ENCODE measurements around the gene UBQLN1. TPM values are rescaled to one million over a fixed set of nuclear protein-coding genes. Genes with fewer than 3 reads are reported as not detected.
"Not testable (repeated sequence)": the region's sequence is repeated elsewhere in the genome, so short reads cannot be mapped to it uniquely, and the experiment has no call there.

The UBQLN1 gene
- total and polyA plus RNA-seq, 2 donors (not counting 1 experiment from before 2014, with no cell fraction given): 49.8 to 101 TPM

- Histone ChIP-seq H3K36me3 (replicated peaks in 1 of 2; ENCODE audit: control extremely low read depth in 1 of 2, control insufficient read depth in 1 of 2, extremely low read depth in 1 of 2, insufficient read depth in 2 of 2, low read length in 1 of 2) (no peaks in the 10 kb centered on the region), H3K9me3 (ENCODE audit: control extremely low read depth in 1 of 3, control insufficient read depth in 2 of 3, insufficient read depth in 1 of 3, low read length in 2 of 3) (peaks cover 0 to 4% (median 0%) of the 10 kb centered on the region in 3 donors), H3K9ac (ENCODE audit: low read length) (peak overlapping the region; percentile 81), H3K27me3 (replicated peaks in 1 of 4; ENCODE audit: control extremely low read depth in 1 of 4, control insufficient read depth in 3 of 4, insufficient read depth in 4 of 4, low read length in 3 of 4) (no peaks in the 10 kb centered on the region), H3K79me2 (ENCODE audit: control insufficient read depth, insufficient read depth, low read length) (peaks cover 54% of the 10 kb centered on the region), H3K4me1 (ENCODE audit: control insufficient read depth in 2 of 2, insufficient read depth in 2 of 2, low read length in 2 of 2) (peaks cover 20% of the 10 kb centered on the region in 2 donors), H3K4me3 (ENCODE audit: control extremely low read depth in 1 of 5, extremely low read depth in 1 of 5, insufficient read depth in 1 of 5, low read depth in 2 of 5, low read length in 4 of 5) (peak overlapping the region; percentile 75 to 95 (median 87)), H2AFZ (ENCODE audit: insufficient read depth, low read depth, low read length, poor library complexity, severe bottlenecking) (peak overlapping the region; percentile 85), H3K4me2 (replicated peaks; ENCODE audit: low read depth, low read length, poor library complexity, severe bottlenecking) (peak overlapping the region; percentile 76), H4K20me1 (ENCODE audit: control insufficient read depth, insufficient read depth, low read length, poor library complexity, severe bottlenecking) (peaks cover 22% of the 10 kb centered on the region), H3K27ac (ENCODE audit: low read length in 2 of 2) (peak overlapping the region; percentile 95 to 96)
- intact Hi-C loops (cut with micrococcal nuclease): loop anchor here (5.0 kb wide), 1 partner anchor 35 kb away; no protein-coding TSS in a partner anchor
- H3K9me3 Mint-ChIP-seq (ENCODE audit: insufficient read depth): peaks cover 2% of the 10 kb centered on the region
- ChIA-PET POLR2A (interaction anchor here (1.7 to 2.5 kb wide), 4 partner anchors 83 to 273 kb away, joined by 5 to 17 read pairs (median 12); partner anchors contain the start of genes HNRNPK, IDNK, KIF27 and RMI1), CTCF (interaction anchor here (0.6 to 1.7 kb wide), 4 partner anchors 18 to 214 kb away, joined by 3 to 7 read pairs (median 4); partner anchors contain the start of gene KIF27)
- peaks cover 53% of the 10 kb centered on the region for H3K4me1 Mint-ChIP-seq
- ATAC-seq (ENCODE audit: low read depth) (peak; percentile 3), DNase-seq (no peak)
- WGBS (ENCODE audit: insufficient coverage): under 1% methylated on average over 30 of the region's 42 CpGs
- no peaks in the 10 kb centered on the region for H3K27me3 Mint-ChIP-seq
- TF ChIP-seq CTCF (IDR thresholded peaks at IDR 0.05) (no peak), EZH2 (IDR thresholded peaks at IDR 0.05; ENCODE audit: borderline replicate concordance, insufficient read depth, low read depth, low read length, poor library complexity, severe bottlenecking) (no peak)
- peak overlapping the region; percentile 95 for H3K27ac Mint-ChIP-seq
- peak overlapping the region; percentile 93 for H3K4me3 Mint-ChIP-seq
These were observed 861 bp downstream of the UBQLN1 start for GRCh38 chr9:83706676-83707517.

GRCh38 chr9:83705219-83705651 is 2.5 kb downstream of the UBQLN1 start:
- peaks cover 67% of the 10 kb centered on the region for H3K4me1 Mint-ChIP-seq
- H3K36me3 ChIP-seq (replicated peaks in 1 of 2; ENCODE audit: control extremely low read depth in 1 of 2, control insufficient read depth in 1 of 2, extremely low read depth in 1 of 2, insufficient read depth in 2 of 2, low read length in 1 of 2); H3K27ac ChIP-seq (ENCODE audit: low read length in 2 of 2); POLR2A ChIA-PET; H3K27ac Mint-ChIP-seq; H2AFZ ChIP-seq (ENCODE audit: insufficient read depth, low read depth, low read length, poor library complexity, severe bottlenecking); CTCF ChIA-PET; H3K9me3 Mint-ChIP-seq (ENCODE audit: insufficient read depth); H3K27me3 Mint-ChIP-seq; H3K9ac ChIP-seq (ENCODE audit: low read length); H3K4me3 ChIP-seq (ENCODE audit: control extremely low read depth in 1 of 5, extremely low read depth in 1 of 5, insufficient read depth in 1 of 5, low read depth in 2 of 5, low read length in 4 of 5); H3K9me3 ChIP-seq (ENCODE audit: control extremely low read depth in 1 of 3, control insufficient read depth in 2 of 3, insufficient read depth in 1 of 3, low read length in 2 of 3); H3K27me3 ChIP-seq (replicated peaks in 1 of 4; ENCODE audit: control extremely low read depth in 1 of 4, control insufficient read depth in 3 of 4, insufficient read depth in 4 of 4, low read length in 3 of 4); DNase-seq; ATAC-seq (ENCODE audit: low read depth): not testable (repeated sequence)
- H4K20me1 ChIP-seq (ENCODE audit: control insufficient read depth, insufficient read depth, low read length, poor library complexity, severe bottlenecking): peaks cover 29% of the 10 kb centered on the region
- H3K4me3 Mint-ChIP-seq: peak overlapping the region; percentile 93
- peaks cover 70% of the 10 kb centered on the region for H3K79me2 ChIP-seq (ENCODE audit: control insufficient read depth, insufficient read depth, low read length)
- peaks cover 30 to 33% of the 10 kb centered on the region in 2 donors for H3K4me1 ChIP-seq (ENCODE audit: control insufficient read depth in 2 of 2, insufficient read depth in 2 of 2, low read length in 2 of 2)
- peak overlapping the region; percentile 76 for H3K4me2 ChIP-seq (replicated peaks; ENCODE audit: low read depth, low read length, poor library complexity, severe bottlenecking)
- intact Hi-C loops (cut with micrococcal nuclease): loop anchor here (5.0 kb wide), 1 partner anchor 33 kb away; no protein-coding TSS in a partner anchor
- WGBS (ENCODE audit: insufficient coverage): 86% methylated on average over 3 of the region's 12 CpGs

Measured in B cell (primary cell).